Fibroblast of gingiva (primary cell): ENCODE measurements around the gene BICRAL.
"Not testable (repeated sequence)": the region's sequence is repeated elsewhere in the genome, so short reads cannot be mapped to it uniquely, and the experiment has no call there.

Experiments
- DNase-seq: peaks from one replicate; pipeline ENCODE4 v3.0.0-alpha.2; 2011; ENCODE audit warnings: low read depth

BICRAL gene

GRCh38 chr6:42841844-42842584, 60.2 kb downstream of the BICRAL start:
- DNase-seq, result no peak

DNA sequence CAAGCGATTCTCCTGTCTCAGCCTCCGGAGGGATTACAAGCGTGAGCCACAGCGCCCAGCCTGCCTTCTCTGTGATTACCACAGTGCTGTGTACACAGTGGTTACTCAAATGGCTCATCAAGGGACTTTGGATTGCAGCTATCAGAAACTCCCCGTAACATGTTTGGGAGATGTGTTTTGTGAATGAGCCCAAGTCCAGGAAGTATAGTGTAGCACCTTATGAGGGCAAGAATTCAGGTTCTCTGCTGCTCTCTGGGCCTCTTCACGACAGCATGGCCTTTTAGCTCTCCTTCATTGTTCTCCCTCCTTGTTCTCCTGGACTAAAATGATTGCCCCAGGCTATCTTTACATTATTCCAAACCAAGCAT, 63.5 kb downstream of the BICRAL start:
- DNase-seq, result no peak

DNA sequence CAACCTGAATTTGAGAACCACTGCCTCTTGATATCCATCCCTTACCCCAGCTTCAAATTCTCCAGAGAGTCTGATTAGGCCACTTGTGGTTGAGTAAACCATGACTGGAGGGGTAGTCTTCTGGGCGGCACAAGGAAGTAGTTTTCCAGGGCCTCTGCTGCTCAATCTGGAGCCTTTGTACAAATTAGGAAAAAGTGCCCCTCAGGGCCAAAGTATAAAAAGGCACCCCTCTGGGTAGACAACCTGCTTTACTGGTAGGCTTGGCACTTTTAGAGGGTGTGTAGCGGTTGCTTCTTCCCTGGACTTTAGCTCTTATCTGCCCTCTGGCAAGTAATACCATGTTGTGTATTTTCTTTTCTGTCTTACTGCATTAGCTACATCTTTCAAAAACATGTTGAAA, 64.7 kb downstream of the BICRAL start:
- DNase-seq, result no peak

DNA sequence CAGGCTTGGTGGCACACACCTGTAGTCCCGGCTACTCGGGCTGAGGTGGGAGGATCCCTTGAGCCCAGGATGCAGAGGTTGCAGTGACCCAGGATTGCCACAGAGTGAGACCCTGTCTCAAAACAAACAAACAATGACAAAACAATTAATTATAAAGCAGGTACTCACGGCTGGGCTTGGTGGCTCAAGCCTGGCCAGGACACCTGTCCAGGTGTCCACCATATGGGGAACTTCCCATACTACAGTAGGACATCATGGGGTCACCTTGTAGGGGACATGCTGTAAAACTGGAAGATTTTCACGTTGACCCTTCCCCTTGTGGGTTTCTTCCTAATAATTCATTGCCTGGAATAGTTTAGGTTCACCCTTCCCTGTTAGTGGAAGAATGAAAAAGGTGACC, 66.8 kb downstream of the BICRAL start:
- no peak for DNase-seq

GRCh38 chr6:42851599-42851998, 69.7 kb downstream of the BICRAL start:
- DNase-seq, result no peak

- DNase-seq, result no peak
Observed at GRCh38 chr6:42860036-42860435, 78.2 kb downstream of the BICRAL start.

DNA sequence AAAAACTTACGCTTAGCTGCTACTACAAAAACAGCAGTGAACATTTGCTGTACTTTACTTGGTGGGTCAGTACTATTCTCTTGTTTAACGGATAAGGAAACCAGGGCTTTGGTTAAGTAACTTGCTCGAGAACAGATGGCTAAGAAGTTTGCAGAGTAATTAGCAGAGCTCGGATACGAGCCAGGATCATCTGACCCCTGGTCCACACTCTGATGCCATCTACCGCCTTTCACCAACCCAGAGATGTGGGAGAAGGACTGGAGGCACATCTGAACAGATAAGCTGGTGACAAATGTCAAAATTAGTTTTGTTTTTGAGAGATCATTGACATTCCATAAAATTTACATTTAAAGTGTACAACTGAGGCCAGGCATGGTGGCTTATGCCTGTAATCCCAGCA, 78.6 kb downstream of the BICRAL start:
- DNase-seq, result no peak

GRCh38 chr6:42864602-42865001, 82.8 kb downstream of the BICRAL start:
- DNase-seq, result no peak

GRCh38 chr6:42870145-42870936, 88.5 kb downstream of the BICRAL start:
- DNase-seq, result no peak

GRCh38 chr6:42871711-42872110, 89.9 kb downstream of the BICRAL start:
- DNase-seq, result no peak

DNA sequence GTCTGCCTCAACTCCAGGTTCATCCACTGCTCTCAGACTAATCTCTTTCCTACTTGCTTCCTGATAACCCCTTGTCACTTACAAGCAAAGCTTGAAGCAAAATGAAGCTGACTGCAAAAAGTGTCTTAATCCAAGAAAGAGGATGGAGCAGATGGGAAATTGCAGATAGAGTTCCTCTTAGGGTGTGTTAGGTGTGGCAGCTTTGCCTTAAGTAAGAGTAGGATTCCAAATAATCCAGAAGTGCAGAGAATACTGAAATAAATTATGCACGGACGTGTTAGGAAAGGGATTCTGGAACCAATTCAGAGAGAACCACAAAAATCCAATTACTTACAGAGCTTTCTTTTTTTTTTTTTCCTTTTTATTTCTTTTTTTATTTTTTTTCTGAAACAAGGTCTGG, 91.5 kb downstream of the BICRAL start:
- DNase-seq, result no peak

- DNase-seq, result no peak
Observed at GRCh38 chr6:42877695-42878094, 95.8 kb downstream of the BICRAL start.

DNA sequence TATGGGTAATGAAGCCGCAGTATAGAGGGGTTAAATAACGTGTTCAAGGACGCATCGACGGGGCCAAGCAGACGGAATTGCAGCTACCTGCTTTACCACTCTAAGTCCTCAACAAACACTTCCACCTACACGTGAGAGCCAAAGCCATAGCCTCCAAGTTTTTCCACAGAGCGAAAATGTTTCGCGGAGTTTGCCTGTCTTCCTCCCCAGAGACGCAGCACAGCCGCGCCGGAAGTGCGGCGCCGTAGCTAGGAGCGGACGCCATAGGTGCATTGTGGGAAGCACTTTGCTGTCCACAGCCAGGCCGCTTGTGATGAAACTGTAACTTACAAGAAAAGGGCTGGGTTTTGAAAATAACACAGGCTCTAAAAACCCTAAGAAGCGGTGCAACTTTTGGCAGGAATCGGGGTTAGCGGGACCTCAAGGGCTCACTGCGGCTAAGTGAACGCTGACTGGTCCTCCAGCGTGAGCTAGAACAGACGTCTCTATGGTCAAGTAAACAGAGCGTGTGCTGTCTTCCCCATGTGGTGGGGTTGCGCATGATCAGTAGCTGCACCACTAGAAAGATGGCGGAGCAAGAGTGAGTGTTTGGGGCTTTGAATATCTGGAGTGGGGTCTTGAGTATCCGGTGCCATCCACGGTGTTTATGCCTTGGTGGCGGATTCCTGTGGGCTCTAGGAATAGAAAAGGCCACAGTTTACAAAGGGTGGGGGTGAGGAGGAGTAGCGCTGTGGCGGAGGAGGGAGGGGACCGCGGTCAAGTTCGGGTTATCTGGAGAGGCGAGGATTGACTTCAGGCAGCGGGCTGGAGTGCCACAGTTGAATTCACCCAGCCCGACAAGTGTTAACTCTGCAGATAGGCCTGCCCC, 97.8 kb downstream of the BICRAL start, which contains the start of gene RPL7L1:
Gene RPL7L1, plus strand, starts transcription at position 245 of the 868 bp plus-strand sequence. Its CDS starts 295 bp downstream, at position 540.
- DNase-seq, result peak; percentile 86

- DNase-seq, result not testable (repeated sequence)
Observed at GRCh38 chr6:42880240-42880817, 98.5 kb downstream of the BICRAL start.

DNA sequence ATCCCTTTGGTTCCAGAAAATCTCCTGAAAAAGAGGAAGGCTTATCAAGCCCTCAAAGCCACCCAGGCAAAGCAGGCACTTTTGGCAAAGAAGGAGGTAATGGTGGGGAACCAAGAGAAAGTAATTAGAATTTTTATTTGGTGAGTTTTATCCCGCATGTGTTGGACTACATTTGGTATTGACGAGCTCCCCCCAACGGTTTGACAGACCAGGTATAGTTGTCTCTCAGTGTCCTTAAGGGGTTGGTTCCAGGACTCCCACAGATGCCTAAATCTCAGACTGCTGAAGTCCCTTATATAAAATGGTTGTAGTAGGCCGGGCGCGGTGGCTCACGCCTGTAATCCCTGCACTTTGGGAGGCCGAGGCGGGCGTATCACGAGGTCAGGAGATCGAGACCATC, 99.0 kb downstream of the BICRAL start:
- DNase-seq, result not testable (repeated sequence)

DNA sequence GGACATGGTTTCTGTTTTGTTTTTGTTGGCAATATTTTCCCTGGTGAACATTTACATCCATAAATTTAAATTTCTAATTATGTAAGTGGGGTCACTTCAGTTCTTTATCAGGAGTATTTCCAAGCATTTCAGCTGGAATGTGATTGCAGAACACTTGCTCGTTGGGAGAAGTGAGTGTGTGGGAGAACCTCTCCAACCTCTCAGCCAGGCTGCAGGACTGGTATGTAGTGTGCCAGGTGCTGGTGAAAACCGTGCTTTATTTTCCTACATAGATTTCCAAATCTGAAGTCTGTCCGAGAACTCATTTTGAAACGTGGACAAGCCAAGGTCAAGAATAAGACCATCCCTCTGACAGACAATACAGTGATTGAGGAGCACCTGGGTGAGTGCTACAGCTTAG, 103.8 kb downstream of the BICRAL start:
- no peak for DNase-seq

DNA sequence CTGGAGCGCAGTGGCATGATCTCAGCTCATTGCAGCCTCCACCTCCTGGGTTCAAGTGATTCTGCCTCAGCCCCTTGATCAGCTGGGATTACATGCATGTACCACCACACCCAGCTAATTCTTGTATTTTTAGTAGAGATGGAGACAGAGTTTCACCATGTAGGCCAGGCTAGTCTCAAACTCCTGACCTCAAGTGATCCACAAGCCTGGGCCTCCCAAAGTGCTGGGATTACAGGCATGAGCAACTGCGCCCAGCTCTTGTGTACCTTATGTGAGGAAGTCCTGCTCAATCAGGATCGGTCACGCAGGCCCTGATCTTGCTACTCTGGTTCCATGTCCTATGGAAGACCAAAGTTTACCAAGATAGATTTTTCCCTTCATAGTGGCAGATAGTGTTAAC, 106.3 kb downstream of the BICRAL start:
- not testable (repeated sequence) for DNase-seq

DNA sequence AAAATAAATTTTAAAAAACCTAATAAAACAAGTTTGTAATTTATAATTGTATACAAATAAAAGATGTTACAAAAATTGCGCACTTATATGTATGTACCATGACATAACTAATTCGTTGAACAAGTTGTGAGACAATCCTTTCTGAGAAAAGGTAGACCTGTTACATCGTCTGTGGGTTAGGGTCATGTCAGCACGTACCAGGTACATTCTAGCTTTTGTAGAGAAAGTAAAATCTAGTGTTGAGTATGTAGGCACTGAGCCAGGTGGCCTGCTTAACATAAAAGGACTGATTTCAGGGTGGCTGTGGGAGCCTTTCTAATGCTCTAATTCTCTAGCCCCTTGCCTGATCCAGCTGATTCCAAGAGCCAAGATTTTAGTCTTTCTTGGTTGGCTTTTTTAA, 108.0 kb downstream of the BICRAL start:
- no peak for DNase-seq

DNA sequence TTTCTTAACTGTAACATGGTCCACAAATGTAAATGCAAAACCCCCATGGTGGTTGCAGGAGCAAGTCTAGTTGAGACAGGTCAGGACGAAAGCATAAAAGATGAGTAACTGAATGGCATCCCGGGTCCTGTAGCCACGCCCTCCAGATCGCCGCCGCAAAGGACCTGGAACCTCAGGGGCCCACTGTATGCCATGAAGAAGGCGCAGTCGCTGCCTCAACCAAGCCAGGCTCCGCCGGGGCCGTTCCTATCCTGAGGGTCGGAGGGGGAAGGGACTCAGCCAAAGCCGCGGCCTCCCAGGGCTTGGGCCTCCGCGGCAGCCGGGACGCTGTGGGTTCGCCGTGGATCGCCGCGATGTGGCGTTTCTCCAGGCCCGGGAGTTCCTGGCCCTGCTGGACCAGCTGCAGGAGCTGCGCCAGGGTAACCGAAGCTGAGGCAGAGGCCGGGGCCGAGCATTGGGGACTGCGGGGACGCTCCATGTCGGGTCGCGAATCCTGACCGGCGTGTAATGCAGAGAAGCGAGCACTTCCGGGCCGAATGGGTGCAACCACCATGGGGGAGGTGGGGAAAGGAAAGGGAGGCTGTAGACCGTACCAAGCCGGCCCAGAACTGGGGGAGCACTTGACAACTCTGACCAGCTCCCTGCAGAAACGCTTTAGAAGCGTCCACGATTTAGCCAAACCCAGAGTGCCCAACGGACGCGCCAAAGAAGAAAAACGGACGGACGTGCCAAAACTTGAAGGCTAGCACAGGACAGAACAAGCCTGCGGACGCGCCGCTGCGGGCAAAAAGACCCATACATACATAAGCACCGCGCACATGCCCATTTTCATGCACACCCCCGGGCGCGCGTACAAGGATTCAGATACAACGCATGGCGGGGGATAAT, 108.7 kb downstream of the BICRAL start:
- DNase-seq, result peak; percentile 99

DNA sequence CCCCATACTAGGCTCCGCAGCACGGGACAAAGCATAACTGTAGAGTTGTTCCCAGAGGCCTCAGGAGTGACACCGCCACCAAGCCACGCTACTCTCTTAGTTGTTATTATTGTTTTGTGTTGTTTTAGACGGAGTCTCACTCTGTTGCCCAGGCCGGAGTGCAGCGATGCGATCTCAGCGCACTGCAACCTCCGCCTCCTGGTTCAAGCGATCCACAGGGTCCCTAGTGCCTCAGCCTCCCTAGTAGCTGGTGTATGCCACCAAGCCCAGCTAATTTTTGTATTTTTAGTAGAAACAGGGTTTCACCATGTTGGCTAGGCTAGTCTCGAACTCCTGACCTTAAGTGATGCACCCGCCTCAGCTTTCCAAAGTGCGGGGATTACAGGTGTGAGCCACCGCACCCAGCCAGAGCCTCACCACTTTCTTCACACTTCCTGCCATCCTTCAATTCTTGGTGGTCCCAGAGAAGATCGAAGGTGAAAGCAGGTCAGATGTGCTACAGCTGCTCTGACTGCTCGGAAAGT, 109.4 kb downstream of the BICRAL start:
- no peak for DNase-seq
